Subcutaneous adipose tissue (tissue), 4 donors: ENCODE measurements around the gene VPS37B. TPM values are rescaled to one million over a fixed set of nuclear protein-coding genes. Genes with fewer than 3 reads are reported as not detected.

Experiments used
- CTCF ChIP-seq: fragments of 450-650 bp; IDR thresholded peaks from one replicate; pipeline ENCODE4 v1.5.1; 2016; ENCODE audit warnings: low read depth, mild to moderate bottlenecking, control low read depth, antibody characterized with exemption, moderate library complexity
- total RNA-seq, 4 donors: library from RNA; depleted of rRNA; stranded (reverse); fragments of >200 nt; gene quantifications; one replicate each; pipeline ENCODE4 v1.1.0, GENCODE V29; 2016

VPS37B gene
- total RNA-seq, 4 donors from 2014 or later, result 14.8 to 54.1 (median 16.8) TPM

DNA sequence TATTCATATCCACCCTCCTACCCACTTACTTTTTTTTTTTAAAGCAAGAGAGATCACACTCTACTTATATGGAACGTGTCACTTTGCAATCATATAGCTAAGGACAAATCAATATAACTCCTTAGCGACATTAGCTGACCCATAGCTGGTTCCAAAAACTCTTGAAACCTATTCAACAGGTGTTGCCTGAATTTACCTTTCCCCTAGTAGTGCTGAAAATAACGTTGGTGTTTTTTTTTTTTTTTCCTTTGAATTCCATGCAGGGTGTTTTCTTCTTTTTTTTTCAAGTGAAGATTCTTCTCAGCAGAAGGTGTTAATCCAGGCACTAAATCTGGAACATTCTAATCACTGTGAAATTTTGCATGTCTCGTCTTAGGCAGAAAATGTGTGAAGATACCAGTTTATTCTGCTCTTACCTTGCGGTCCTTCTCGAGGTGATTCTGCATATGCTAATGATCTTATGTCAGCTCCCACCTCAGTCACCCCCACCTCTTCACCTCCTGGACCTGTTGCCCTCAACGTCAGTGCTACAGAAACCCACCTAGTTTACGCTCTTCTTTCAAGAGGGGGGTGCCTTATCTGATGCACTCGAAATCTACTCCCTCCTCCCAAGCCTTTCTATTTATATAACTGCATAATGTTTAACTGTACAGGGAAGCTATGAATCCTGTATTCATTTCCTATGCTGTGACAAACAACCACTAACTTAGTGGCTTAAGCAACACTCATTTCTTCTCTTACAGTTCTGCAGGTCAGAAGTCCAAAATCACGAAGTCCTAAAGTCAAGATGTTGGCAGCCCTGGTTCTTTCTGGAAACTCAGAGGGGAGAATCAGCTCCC lies 7.1 kb upstream of the VPS37B start:
- TF ChIP-seq CTCF, result no peak

- no peak for TF ChIP-seq CTCF
These were observed 4.0 kb upstream of the VPS37B start for GRCh38 chr12:122899887-122900286.

GRCh38 chr12:122896662-122897061 lies 738 bp upstream of the VPS37B start:
- no peak for TF ChIP-seq CTCF

DNA sequence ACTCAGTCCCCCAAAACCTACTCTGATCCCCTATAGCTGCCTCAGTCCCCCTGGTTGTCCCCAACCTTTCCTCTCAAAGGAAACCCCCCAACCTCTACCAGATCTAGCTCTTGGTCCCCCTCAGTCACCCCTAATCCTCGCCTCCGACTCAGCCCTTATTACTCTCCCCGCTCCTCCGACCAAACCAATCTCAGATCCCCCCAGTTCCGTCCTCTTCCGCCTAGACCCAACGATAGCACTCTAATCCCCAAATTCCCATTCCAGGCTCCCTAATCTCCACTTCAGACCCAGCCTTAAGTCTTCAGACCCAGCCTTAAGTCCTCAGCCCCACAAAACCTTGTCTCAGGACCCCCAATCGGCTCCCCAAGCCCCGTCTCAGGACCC lies 612 bp downstream of the VPS37B start:
- no peak for TF ChIP-seq CTCF

GRCh38 chr12:122894193-122895121 lies 1.5 kb downstream of the VPS37B start:
- TF ChIP-seq CTCF, result no peak

- no peak for TF ChIP-seq CTCF
These were observed 2.4 kb downstream of the VPS37B start for GRCh38 chr12:122893208-122894153.
